K562 (cell line): ENCODE data around the gene ASB15. TPM values are rescaled to one million over a fixed set of nuclear protein-coding genes. Genes with fewer than 3 reads are reported as not detected.

Source experiments
- ATAC-seq: fragments of 200-7000 bp; cut with Tn5 transposase; 3 replicates; pipeline ENCODE4 v1.9.1; 2020; ENCODE audit warnings: moderate library complexity
- Bru-seq: library from RNA; stranded (reverse); fragments of 400-500 nt; gene quantifications from one replicate; lab custom pipeline; 2021; lab: Mats Ljungman, UMichigan
- BruChase-seq, 2 experiments: library from RNA; stranded (reverse); fragments of 400-500 nt; gene quantifications; one replicate each; lab custom pipeline; 2021; lab: Mats Ljungman, UMichigan
- BruUV-seq: library from RNA; stranded (reverse); fragments of 400-500 nt; replicated peaks from 2 replicates; lab custom pipeline; 2021; lab: Mats Ljungman, UMichigan
- CTCF ChIA-PET: fragments of 300-600 bp; formaldehyde crosslinking; extraction: SDS; loops from one replicate; lab custom pipeline; 2021; ENCODE audit warnings: low intra/inter-chr PET ratio; lab: Yijun Ruan, JAX
- POLR2A ChIA-PET: fragments of 300-600, 350-650 bp; sonication (Branson Sonifier 250); formaldehyde crosslinking; extraction: SDS; loops from one replicate; lab custom pipeline; 2021; ENCODE audit warnings: antibody characterized with exemption, inconsistent platforms; lab: Yijun Ruan, JAX
- DNase-seq, 4 experiments: peaks; one replicate each; pipeline versions ENCODE4 v3.0.0 to v3.0.0-alpha.2; 2011 to 2018; ENCODE audit warnings: low spot score in 3 of 4, mixed read lengths in 3 of 4; ENCODE audit errors: extremely low read depth in 1 of 4
- FAIRE-seq: peaks from 2 replicates; lab custom pipeline; 2011; peaks lifted over from hg19 to GRCh38; lab: Jason Lieb, UNC
- H2AFZ ChIP-seq: 2 replicates; pipeline ENCODE4 v1.6.0; 2011; ENCODE audit warnings: low read depth, low read length, control low read depth, inconsistent platforms
- H3K27ac ChIP-seq: fragments of 200-600 bp; 3 replicates; pipeline ENCODE4 v1.8.0; 2011; ENCODE audit warnings: low read depth, mild to moderate bottlenecking, control low read depth, inconsistent platforms, low read length, moderate library complexity, mixed read lengths; ENCODE audit errors: extremely low read depth
- H3K27me3 ChIP-seq, 2 experiments: fragments of 300-600 bp in 1 of 2; 2 replicates in 1 of 2; 3 replicates in 1 of 2; pipeline versions ENCODE4 v1.6.0 to v1.8.0; 2011; ENCODE audit warnings: inconsistent platforms in 2 of 2, low read length in 2 of 2, mild to moderate bottlenecking in 1 of 2, mixed read lengths in 1 of 2, moderate library complexity in 1 of 2; ENCODE audit not compliant: control insufficient read depth in 2 of 2, insufficient read depth in 2 of 2
- H3K36me3 ChIP-seq: fragments of 300-600 bp; 3 replicates; pipeline ENCODE4 v1.8.0; 2011; ENCODE audit warnings: mild to moderate bottlenecking, low read length, inconsistent platforms; ENCODE audit not compliant: control insufficient read depth, insufficient read depth
- H3K4me1 ChIP-seq, 2 experiments: fragments of 200-600 bp in 1 of 2; replicated peaks in 1 of 2; 2 replicates in 1 of 2; 3 replicates in 1 of 2; pipeline versions ENCODE4 v1.5.1 to v1.8.0; 2011; ENCODE audit warnings: inconsistent platforms in 2 of 2, low read length in 2 of 2, mild to moderate bottlenecking in 1 of 2, mixed read lengths in 1 of 2, moderate library complexity in 1 of 2; ENCODE audit not compliant: control insufficient read depth in 2 of 2, insufficient read depth in 2 of 2
- H3K4me2 ChIP-seq: 2 replicates; pipeline ENCODE4 v1.6.1; 2011; ENCODE audit warnings: low read length, control low read depth, inconsistent platforms, mixed read lengths; ENCODE audit not compliant: insufficient read depth
- H3K4me3 ChIP-seq: fragments of 200-600 bp; sonication (generic), shearing (Covaris generic); 2 replicates; pipeline ENCODE4 v1.5.1; 2016; ENCODE audit warnings: control low read depth, inconsistent platforms
- H3K79me2 ChIP-seq: fragments of 200-600 bp; 3 replicates; pipeline ENCODE4 v1.8.0; 2011; ENCODE audit warnings: low read length, inconsistent platforms; ENCODE audit not compliant: control insufficient read depth, insufficient read depth
- H3K9ac ChIP-seq, 2 experiments: 2 replicates each; pipeline versions ENCODE4 v1.6.0 to v1.6.1; 2011; ENCODE audit warnings: low read depth in 2 of 2, low read length in 2 of 2, control low read depth in 1 of 2, inconsistent platforms in 1 of 2, mild to moderate bottlenecking in 1 of 2, mixed read lengths in 1 of 2; ENCODE audit not compliant: insufficient read depth in 1 of 2
- H3K9me1 ChIP-seq: one replicate; pipeline ENCODE4 v1.6.0; 2011; ENCODE audit warnings: inconsistent platforms, mild to moderate bottlenecking, low read length, moderate library complexity; ENCODE audit not compliant: control insufficient read depth, insufficient read depth
- H3K9me3 ChIP-seq: replicated peaks from 2 replicates; pipeline ENCODE4 v1.5.1; 2011; ENCODE audit warnings: low read depth, low read length, inconsistent platforms; ENCODE audit not compliant: control insufficient read depth, insufficient read depth
- H4K20me1 ChIP-seq: replicated peaks from 2 replicates; pipeline ENCODE4 v1.6.1; 2011; ENCODE audit warnings: low read length, inconsistent platforms, mixed read lengths; ENCODE audit not compliant: control insufficient read depth, insufficient read depth
- HNRNPK ChIP-seq: fragments of 200-400 bp; formaldehyde crosslinking; IDR thresholded peaks from one replicate; pipeline ENCODE4 v1.6.1; 2018; ENCODE audit warnings: mild to moderate bottlenecking, low read depth, low read length; ENCODE audit not compliant: poor library complexity, severe bottlenecking
- HNRNPLL ChIP-seq: fragments of 200-400 bp; formaldehyde crosslinking; IDR thresholded peaks from 2 replicates; pipeline ENCODE4 v1.6.1; 2017; ENCODE audit warnings: low read length, low read depth, mild to moderate bottlenecking; ENCODE audit not compliant: poor library complexity, severe bottlenecking
- MAFG ChIP-seq: fragments of 450-650 bp; conservative IDR thresholded peaks from 2 replicates; pipeline ENCODE4 v1.6.1; 2016; ENCODE audit warnings: missing genetic modification characterization, missing compliant biosample characterization
- SIX5 ChIP-seq, 2 experiments: IDR thresholded peaks; 2 replicates each; pipeline ENCODE4 v1.6.1; 2011; ENCODE audit warnings: low read length in 2 of 2, borderline replicate concordance in 1 of 2, low read depth in 1 of 2, mild to moderate bottlenecking in 1 of 2, moderate library complexity in 1 of 2; ENCODE audit not compliant: insufficient read depth in 1 of 2
- TCF15 ChIP-seq: fragments of 250-450 bp; sonication (Bioruptor Pico); IDR thresholded peaks from 2 replicates; pipeline ENCODE4 v1.8.0; 2022; ENCODE audit warnings: moderate library complexity, mild to moderate bottlenecking, inconsistent platforms
- ZNF174 ChIP-seq: fragments of 250-450 bp; sonication (Bioruptor Pico); IDR thresholded peaks from 2 replicates; pipeline ENCODE4 v1.4.0; 2020; ENCODE audit warnings: mild to moderate bottlenecking
- ZNF512 ChIP-seq: IDR thresholded peaks from 2 replicates; pipeline ENCODE4 v1.6.1; 2016; ENCODE audit warnings: missing genetic modification characterization, missing compliant biosample characterization
- WGBS: fragments of 100-300 bp; shearing (Covaris generic); methylation state at CpG from one replicate; pipeline ENCODE4 v1.1.6; 2016; ENCODE audit warnings: low coverage, mixed read lengths; ENCODE audit not compliant: insufficient coverage; ENCODE audit errors: missing lambda C conversion rate; 5-methylcytosine and 5-hydroxymethylcytosine counted together
- in situ Hi-C: fragments of 300-500 bp; cut with MboI; formaldehyde crosslinking; loops from 4 replicates; pipeline ENCODE4 v1.15.0; 2018; ENCODE audit warnings: inconsistent platforms, mixed read lengths
- intact Hi-C: fragments of 100-400 bp; cut with micrococcal nuclease; formaldehyde crosslinking; loops from 2 replicates; pipeline ENCODE4 v1.14.2; 2022
- long read RNA-seq, 3 experiments: library from polyadenylated mRNA in 2 of 3; library from RNA in 1 of 3; unstranded in 2 of 3; stranded (forward) in 1 of 3; transcript quantifications; one replicate each; pipeline ENCODE4 v2.0.0, GENCODE V29; 2019 to 2022
- polyA minus RNA-seq, 3 experiments: library from RNA; depleted of rRNA, polyadenylated mRNA; stranded (reverse); fragments of >200 nt; gene quantifications; 2 replicates each; pipeline ENCODE4 v1.2.3, GENCODE V29; 2011
- polyA plus RNA-seq, 8 experiments: library from polyadenylated mRNA; depleted of rRNA in 4 of 8; stranded (reverse) in 5 of 8; unstranded in 3 of 8; fragments of >200 nt; fragmentation: Nextera tagmentation in 2 of 8; fragmentation: Illumina TruSeq in 1 of 8; extraction: Ambion mirVana in 2 of 8; extraction: Trizol in 1 of 8; gene quantifications; 2 replicates each; pipeline versions ENCODE4 v1.2.1 to v1.2.3, GENCODE V29; 2011 to 2014; ENCODE audit warnings: inconsistent platforms in 1 of 8, missing spikeins in 1 of 8
- total RNA-seq, 7 experiments: library from RNA; depleted of rRNA in 6 of 7; stranded (reverse); fragments of >200 nt in 6 of 7; fragmentation: Illumina TruSeq in 2 of 7; extraction: Trizol in 2 of 7; gene quantifications; 2 replicates each; pipeline versions ENCODE4 v1.2.1 to v1.2.3, GENCODE V29; 2011 to 2021; ENCODE audit warnings: low replicate concordance in 1 of 7

The ASB15 gene
- not detected in 2 replicates for total RNA-seq (2011; cell fraction: chromatin; rRNA removed; ENCODE audit: low replicate concordance)
- not detected in 2 replicates for total RNA-seq (2011; cell fraction: nucleolus; rRNA removed)
- total RNA-seq (2011; cell fraction: nucleoplasm; rRNA removed) = not detected in 2 replicates
- total RNA-seq (2014; rRNA removed) (not detected in 2 replicates), total RNA-seq (2014; rRNA removed; fragmentation: Illumina TruSeq; extraction: Trizol) (0.03 TPM in 1 of 2 replicates, not detected in the other), total RNA-seq (2015; rRNA removed; fragmentation: Illumina TruSeq; extraction: Trizol) (0.04 and 0.19 TPM in 2 replicates), total RNA-seq (2021) (0.04 TPM in 1 of 2 replicates, not detected in the other), polyA plus RNA-seq (2011; rRNA removed) (not detected in 2 replicates), polyA plus RNA-seq (2014; fragmentation: Illumina TruSeq; extraction: Trizol) (0.03 and 0.04 TPM in 2 replicates), polyA plus RNA-seq (2014; fragmentation: Nextera tagmentation; extraction: Ambion mirVana) (under 1 TPM; 0.03 to 0.14 TPM), polyA plus RNA-seq (2014; rRNA removed) (0.11 and 0.12 TPM in 2 replicates), polyA minus RNA-seq (2011; rRNA and poly(A)+ RNA removed) (not detected in 2 replicates), Bru-seq, nascent RNA (percentile 6 among the genes with signal in this experiment), BruChase-seq, experiment 1, labeled RNA remaining after a 2-hour chase (percentile 9 among the genes with signal in this experiment), BruChase-seq, experiment 2, labeled RNA remaining after a 6-hour chase (percentile 11 among the genes with signal in this experiment)
- not detected in 2 replicates for polyA plus RNA-seq (2011; cell fraction: cytosol; rRNA removed)
- polyA plus RNA-seq (2011; cell fraction: nucleus; rRNA removed) = not detected in 2 replicates
- 0.09 and 1.3 TPM in 2 replicates for polyA plus RNA-seq (2012)
- not detected in 2 replicates for polyA minus RNA-seq (2011; cell fraction: cytosol; rRNA and poly(A)+ RNA removed)
- not detected in 2 replicates for polyA minus RNA-seq (2011; cell fraction: nucleus; rRNA and poly(A)+ RNA removed)
- long read RNA-seq, experiment 1 = 0 reads
- long read RNA-seq, experiment 2 = 0 reads
- long read RNA-seq, experiment 3 = 0 reads

DNA sequence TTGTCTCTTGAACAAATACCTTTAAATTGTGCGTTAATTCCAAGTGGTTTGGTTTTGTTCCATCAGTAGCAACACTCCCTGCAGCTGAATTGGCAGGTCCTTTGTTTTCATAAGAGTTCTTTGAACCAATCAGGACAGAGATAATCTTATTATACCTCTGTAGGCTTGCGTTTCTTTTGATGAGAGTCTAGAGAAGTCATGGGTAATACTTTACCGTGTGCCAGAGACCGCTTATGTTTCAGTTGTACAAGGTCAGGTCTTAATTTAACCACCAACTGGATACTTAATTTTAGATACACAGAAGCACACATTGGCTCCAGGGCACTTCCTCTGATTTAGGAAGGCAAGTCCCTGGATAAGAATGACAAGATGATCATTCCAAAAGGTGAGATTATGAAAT, at the start of gene ASB15:
TSS of gene ASB15 (plus strand) at position 292 of the 400 bp plus-strand sequence. CDS start 12,682 bp downstream, outside the sequence.
- Histone ChIP-seq H3K27me3 (no peaks in the 10 kb centered on the region), H3K4me2 (no peak within 1 kb of the TSS), H3K9ac (no peak within 1 kb of the TSS), H2AFZ (0 out of 2 replicates have a peak within 1 kb of the TSS, but pooled peaks have one; percentile 22), H3K9me1 (no peaks in the 10 kb centered on the region), H4K20me1 (no peaks in the 10 kb centered on the region), H3K79me2 (no peaks in the 10 kb centered on the region), H3K36me3 (no peaks in the 10 kb centered on the region), H3K4me1 (no peaks in the 10 kb centered on the region; a peak in 1 of 5 replicates), H3K27ac (no peak within 1 kb of the TSS), H3K9me3 (no peaks in the 10 kb centered on the region), H3K4me3 (no peak within 1 kb of the TSS)
- DNase-seq (no peak), ATAC-seq (no peak), FAIRE-seq (no peak)
- WGBS = 17% methylated on average over 4 of the region's 4 CpGs
- no TSS peak for BruUV-seq
- TF ChIP-seq ZNF512 (tag) (no peak), TCF15 (CRISPR knock-in tag) (no peak), HNRNPLL (no peak), HNRNPK (no peak), SIX5 (IDR thresholded peaks at IDR 0.05; ENCODE audit: borderline replicate concordance in 1 of 2, insufficient read depth in 1 of 2, low read depth in 1 of 2, low read length in 2 of 2) (0 out of 4 replicates have a peak, but pooled peaks of 1 of the 2 experiments have one; percentile 7), MAFG (tag) (no peak), ZNF174 (CRISPR knock-in tag) (no peak)
- in situ Hi-C loops = no loop called here
- CTCF ChIA-PET = no interaction called here
- intact Hi-C loops = no loop called here
- POLR2A ChIA-PET = interaction anchor here (1.2 kb wide), 1 partner anchor 10 kb away, joined by 3 read pairs; no protein-coding TSS in a partner anchor
